Measurements from ENCODE around the gene SAMHD1.
"Not testable (repeated sequence)": the region's sequence is repeated elsewhere in the genome, so short reads cannot be mapped to it uniquely, and the experiment has no call there.

Gene SAMHD1

GRCh38 chr20:36875702-36876472 lies 75.6 kb downstream of the SAMHD1 start, which contains the start of gene TLDC2:
Gene TLDC2, plus strand, starts transcription at chr20:36876138. Its CDS starts 37 bp downstream, at chr20:36876175.
- in situ Hi-C loops (cut with HindIII; ENCODE audit: low sequenced_read_pairs): no loop called here
- DNase-seq (ENCODE audit: low read depth): no peak
- no peak for TF ChIP-seq CTCF (IDR thresholded peaks at IDR 0.05; ENCODE audit: low read depth, low read length, missing control alignments)
- no peak within 1 kb of the TSS for H3K4me3 ChIP-seq (ENCODE audit: low read depth, low read length)

GRCh38 chr20:36875093-36875492 lies 76.4 kb downstream of the SAMHD1 start:
- in situ Hi-C loops (cut with HindIII; ENCODE audit: low sequenced_read_pairs); DNase-seq (ENCODE audit: low read depth); H3K4me3 ChIP-seq (ENCODE audit: low read depth, low read length): not testable (repeated sequence)

GRCh38 chr20:36873498-36874189 lies 77.9 kb downstream of the SAMHD1 start:
- no peak for DNase-seq (ENCODE audit: low read depth)
- in situ Hi-C loops (cut with HindIII; ENCODE audit: low sequenced_read_pairs): no loop called here
- no peak for TF ChIP-seq CTCF (IDR thresholded peaks at IDR 0.05; ENCODE audit: low read depth, low read length, missing control alignments)
- H3K4me3 ChIP-seq (ENCODE audit: low read depth, low read length): no peak overlapping the region

- no peak for TF ChIP-seq CTCF (IDR thresholded peaks at IDR 0.05; ENCODE audit: low read depth, low read length, missing control alignments)
- no peak overlapping the region for H3K4me3 ChIP-seq (ENCODE audit: low read depth, low read length)
- in situ Hi-C loops (cut with HindIII; ENCODE audit: low sequenced_read_pairs): no loop called here
- no peak for DNase-seq (ENCODE audit: low read depth)
Measured at GRCh38 chr20:36872852-36873251, 78.7 kb downstream of the SAMHD1 start.

GRCh38 chr20:36871640-36872570 lies 79.6 kb downstream of the SAMHD1 start:
- no peak for DNase-seq (ENCODE audit: low read depth)
- H3K4me3 ChIP-seq (ENCODE audit: low read depth, low read length): no peak overlapping the region
- in situ Hi-C loops (cut with HindIII; ENCODE audit: low sequenced_read_pairs): no loop called here
- no peak for TF ChIP-seq CTCF (IDR thresholded peaks at IDR 0.05; ENCODE audit: low read depth, low read length, missing control alignments)

GRCh38 chr20:36866681-36867495 lies 84.6 kb downstream of the SAMHD1 start:
- no peak for DNase-seq (ENCODE audit: low read depth)
- in situ Hi-C loops (cut with HindIII; ENCODE audit: low sequenced_read_pairs): loop anchor here (10.0 kb wide), 2 partner anchors 62 to 312 kb away; no protein-coding TSS in a partner anchor
- no peak for TF ChIP-seq CTCF (IDR thresholded peaks at IDR 0.05; ENCODE audit: low read depth, low read length, missing control alignments)
- no peak overlapping the region for H3K4me3 ChIP-seq (ENCODE audit: low read depth, low read length)
